GM18520 (cell line): ENCODE data around the gene IL17REL.

Experiments used
- ATAC-seq: cut with Tn5 transposase; IDR thresholded peaks from one replicate; pipeline ENCODE4 v1.9.1; 2021; ENCODE audit not compliant: unreplicated experiment

Gene IL17REL

GRCh38 chr22:50027639-50028537 lies 15.3 kb upstream of the IL17REL start:
- ATAC-seq = no peak

- no peak for ATAC-seq
These were observed 13.4 kb upstream of the IL17REL start for GRCh38 chr22:50025993-50026392.

- ATAC-seq = no peak
These were observed 9.7 kb upstream of the IL17REL start for GRCh38 chr22:50022171-50022819.

- ATAC-seq = no peak
These were observed 8.0 kb upstream of the IL17REL start for GRCh38 chr22:50020606-50021005.

GRCh38 chr22:50019316-50019715 lies 6.8 kb upstream of the IL17REL start:
- no peak for ATAC-seq

- ATAC-seq = no peak
These were observed 6.2 kb upstream of the IL17REL start for GRCh38 chr22:50018608-50019285.

- ATAC-seq = no peak
These were observed 5.2 kb upstream of the IL17REL start for GRCh38 chr22:50017701-50018224.

GRCh38 chr22:50016988-50017700 lies 4.6 kb upstream of the IL17REL start:
- ATAC-seq = peak; percentile 55

- ATAC-seq = no peak
These were observed 3.9 kb upstream of the IL17REL start for GRCh38 chr22:50016308-50016987.

GRCh38 chr22:50015451-50016307 lies 3.1 kb upstream of the IL17REL start:
- ATAC-seq = no peak

- no peak for ATAC-seq
These were observed 2.3 kb upstream of the IL17REL start for GRCh38 chr22:50014655-50015401.

- no peak for ATAC-seq
These were observed 1.5 kb upstream of the IL17REL start for GRCh38 chr22:50014053-50014501.

- no peak for ATAC-seq
These were observed 936 bp downstream of the IL17REL start for GRCh38 chr22:50011447-50012210.

GRCh38 chr22:50010676-50011446 lies 1.7 kb downstream of the IL17REL start:
- ATAC-seq = no peak

GRCh38 chr22:50009765-50010675 lies 2.5 kb downstream of the IL17REL start:
- ATAC-seq = no peak

- ATAC-seq = no peak
These were observed 3.3 kb downstream of the IL17REL start for GRCh38 chr22:50009251-50009650.
